Keratinocyte (primary cell): ENCODE results near the gene QRICH2. TPM values are rescaled to one million over a fixed set of nuclear protein-coding genes. Genes with fewer than 3 reads are reported as not detected.

Experiments used
- DNase-seq: peaks from one replicate; pipeline ENCODE4 v3.0.0-alpha.2; 2011; ENCODE audit warnings: low read depth, missing footprints, low spot score
- FAIRE-seq: peaks from 2 replicates; lab custom pipeline; 2011; peaks lifted over from hg19 to GRCh38; lab: Jason Lieb, UNC
- H2AFZ ChIP-seq: 2 replicates; pipeline ENCODE4 v1.6.0; 2012; ENCODE audit warnings: low read length, control low read depth, inconsistent platforms; ENCODE audit not compliant: control insufficient read depth
- H3K27ac ChIP-seq: 2 replicates; pipeline ENCODE4 v1.5.1; 2011; ENCODE audit warnings: low read length; ENCODE audit not compliant: control insufficient read depth, insufficient read depth
- H3K27me3 ChIP-seq: 3 replicates; pipeline ENCODE4 v1.6.0; 2011; ENCODE audit warnings: low read length; ENCODE audit not compliant: control insufficient read depth, insufficient read depth; ENCODE audit errors: extremely low read depth
- H3K36me3 ChIP-seq, 2 experiments: 2 replicates in 1 of 2; 3 replicates in 1 of 2; pipeline ENCODE4 v1.5.1; 2011; ENCODE audit warnings: low read length in 2 of 2, mild to moderate bottlenecking in 1 of 2; ENCODE audit not compliant: control insufficient read depth in 2 of 2, insufficient read depth in 2 of 2; ENCODE audit errors: extremely low read depth in 1 of 2
- H3K4me1 ChIP-seq: 3 replicates; pipeline ENCODE4 v1.5.1; 2011; ENCODE audit warnings: low read length; ENCODE audit not compliant: control insufficient read depth, insufficient read depth; ENCODE audit errors: extremely low read depth
- H3K4me2 ChIP-seq: 3 replicates; pipeline ENCODE4 v1.6.0; 2011; ENCODE audit warnings: low read depth, low read length; ENCODE audit not compliant: control insufficient read depth, insufficient read depth; ENCODE audit errors: extremely low read depth
- H3K4me3 ChIP-seq, 3 experiments: fragments of 200-600 bp in 1 of 3; sonication (generic) in 1 of 3; 2 replicates in 2 of 3; 3 replicates in 1 of 3; pipeline ENCODE4 v1.5.1; 2011 to 2016; ENCODE audit warnings: low read length in 3 of 3, mild to moderate bottlenecking in 3 of 3, control low read depth in 2 of 3, inconsistent platforms in 1 of 3, low read depth in 1 of 3, mixed read lengths in 1 of 3, mixed run types in 1 of 3, moderate library complexity in 1 of 3; ENCODE audit not compliant: control insufficient read depth in 2 of 3, insufficient read depth in 2 of 3; ENCODE audit errors: extremely low read depth in 1 of 3
- H3K79me2 ChIP-seq: 2 replicates; pipeline ENCODE4 v1.6.0; 2012; ENCODE audit warnings: low read length; ENCODE audit not compliant: control insufficient read depth, insufficient read depth
- H3K9ac ChIP-seq: 3 replicates; pipeline ENCODE4 v1.6.0; 2011; ENCODE audit warnings: low read length; ENCODE audit not compliant: control insufficient read depth, insufficient read depth; ENCODE audit errors: extremely low read depth
- H3K9me1 ChIP-seq: 3 replicates; pipeline ENCODE4 v1.6.0; 2011; ENCODE audit warnings: low read length; ENCODE audit not compliant: control insufficient read depth, insufficient read depth; ENCODE audit errors: extremely low read depth
- H3K9me3 ChIP-seq: 2 replicates; pipeline ENCODE4 v1.5.1; 2012; ENCODE audit warnings: low read depth, low read length; ENCODE audit not compliant: control insufficient read depth
- H4K20me1 ChIP-seq: 3 replicates; pipeline ENCODE4 v1.6.0; 2011; ENCODE audit warnings: low read length; ENCODE audit not compliant: control insufficient read depth, insufficient read depth; ENCODE audit errors: extremely low read depth
- EZH2 ChIP-seq: IDR thresholded peaks from one replicate; pipeline ENCODE4 v1.6.1; 2012; ENCODE audit warnings: inconsistent platforms, mild to moderate bottlenecking, low read length, moderate library complexity
- dilution Hi-C: fragments of 300-500 bp; cut with MboI; formaldehyde crosslinking; loops from one replicate; pipeline ENCODE4 v1.7.0; 2020; ENCODE audit warnings: low sequenced_read_pairs; ENCODE audit not compliant: extremely low pct_ligation_motif_present
- polyA plus RNA-seq, 5 experiments: library from polyadenylated mRNA; depleted of rRNA in 3 of 5; stranded (reverse) in 3 of 5; stranded (forward) in 1 of 5; unstranded in 1 of 5; fragments of >200 nt; gene quantifications; 1 replicate in 1 of 5; 2 replicates in 3 of 5; 3 replicates in 1 of 5; pipeline versions ENCODE4 v1.2.1 to v1.2.3, GENCODE V29; 2011 to 2012; ENCODE audit warnings: missing spikeins in 2 of 5, low read depth in 1 of 5, low replicate concordance in 1 of 5
- TF ChIP-seq, protein P1 (sequence below), 3 experiments: IDR thresholded peaks in 1 of 3; conservative IDR thresholded peaks in 1 of 3; optimal IDR thresholded peaks in 1 of 3; 2 replicates in 2 of 3; 3 replicates in 1 of 3; pipeline versions ENCODE3 to v1.5.1; 2011; ENCODE audit warnings: low read length in 3 of 3, mild to moderate bottlenecking in 3 of 3, moderate library complexity in 2 of 3, control low read depth in 1 of 3, inconsistent platforms in 1 of 3; ENCODE audit not compliant: insufficient read depth in 2 of 3; ENCODE audit errors: extremely low read depth in 1 of 3

Gene QRICH2
- polyA plus RNA-seq, 1 donor (not counting 4 experiments of a cell fraction or from before 2014, with no cell fraction given) = 1.6 TPM

- no peak overlapping the region for H3K9ac ChIP-seq
- no peak overlapping the region for H3K27ac ChIP-seq
- DNase-seq (no peak), FAIRE-seq (no peak)
- no peak overlapping the region for H2AFZ ChIP-seq
- no peak for TF ChIP-seq EZH2
- TF ChIP-seq, protein P1, sequence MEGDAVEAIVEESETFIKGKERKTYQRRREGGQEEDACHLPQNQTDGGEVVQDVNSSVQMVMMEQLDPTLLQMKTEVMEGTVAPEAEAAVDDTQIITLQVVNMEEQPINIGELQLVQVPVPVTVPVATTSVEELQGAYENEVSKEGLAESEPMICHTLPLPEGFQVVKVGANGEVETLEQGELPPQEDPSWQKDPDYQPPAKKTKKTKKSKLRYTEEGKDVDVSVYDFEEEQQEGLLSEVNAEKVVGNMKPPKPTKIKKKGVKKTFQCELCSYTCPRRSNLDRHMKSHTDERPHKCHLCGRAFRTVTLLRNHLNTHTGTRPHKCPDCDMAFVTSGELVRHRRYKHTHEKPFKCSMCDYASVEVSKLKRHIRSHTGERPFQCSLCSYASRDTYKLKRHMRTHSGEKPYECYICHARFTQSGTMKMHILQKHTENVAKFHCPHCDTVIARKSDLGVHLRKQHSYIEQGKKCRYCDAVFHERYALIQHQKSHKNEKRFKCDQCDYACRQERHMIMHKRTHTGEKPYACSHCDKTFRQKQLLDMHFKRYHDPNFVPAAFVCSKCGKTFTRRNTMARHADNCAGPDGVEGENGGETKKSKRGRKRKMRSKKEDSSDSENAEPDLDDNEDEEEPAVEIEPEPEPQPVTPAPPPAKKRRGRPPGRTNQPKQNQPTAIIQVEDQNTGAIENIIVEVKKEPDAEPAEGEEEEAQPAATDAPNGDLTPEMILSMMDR (optimal IDR thresholded peaks at IDR 0.05 in 1 of 3, IDR thresholded peaks at IDR 0.05 in 1 of 3, conservative IDR thresholded peaks at IDR 0.05 in 1 of 3; ENCODE audit: extremely low read depth in 1 of 3, insufficient read depth in 2 of 3, low read length in 3 of 3) = no peak
- dilution Hi-C loops = no loop called here
- no peak overlapping the region for H3K4me2 ChIP-seq
- no peaks in the 10 kb centered on the region for H3K9me1 ChIP-seq
- peaks cover 4% of the 10 kb centered on the region for H3K79me2 ChIP-seq
- peaks cover 4 to 10% of the 10 kb centered on the region in 2 experiments for H3K36me3 ChIP-seq
- H3K27me3 ChIP-seq = no peaks in the 10 kb centered on the region
- H3K9me3 ChIP-seq = no peaks in the 10 kb centered on the region
- no peaks in the 10 kb centered on the region for H4K20me1 ChIP-seq
- H3K4me3 ChIP-seq = no peak overlapping the region
- no peaks in the 10 kb centered on the region for H3K4me1 ChIP-seq
Measured at GRCh38 chr17:76331083-76331482, 23.0 kb upstream of the QRICH2 start.

GRCh38 chr17:76329664-76330063 is 21.6 kb upstream of the QRICH2 start:
- H3K79me2 ChIP-seq = peaks cover 4% of the 10 kb centered on the region
- H3K27ac ChIP-seq = no peak overlapping the region
- H3K9me1 ChIP-seq = no peaks in the 10 kb centered on the region
- H3K4me2 ChIP-seq = no peak overlapping the region
- H3K36me3 ChIP-seq = peaks cover 4 to 10% of the 10 kb centered on the region in 2 experiments
- H3K4me3 ChIP-seq = no peak overlapping the region
- no peak for FAIRE-seq
- H4K20me1 ChIP-seq = no peaks in the 10 kb centered on the region
- H2AFZ ChIP-seq = no peak overlapping the region
- dilution Hi-C loops = no loop called here
- no peak overlapping the region for H3K9ac ChIP-seq
- DNase-seq = no peak
- no peaks in the 10 kb centered on the region for H3K9me3 ChIP-seq
- no peaks in the 10 kb centered on the region for H3K27me3 ChIP-seq
- H3K4me1 ChIP-seq = no peaks in the 10 kb centered on the region
- TF ChIP-seq, protein P1 (optimal IDR thresholded peaks at IDR 0.05 in 1 of 3, IDR thresholded peaks at IDR 0.05 in 1 of 3, conservative IDR thresholded peaks at IDR 0.05 in 1 of 3; ENCODE audit: extremely low read depth in 1 of 3, insufficient read depth in 2 of 3, low read length in 3 of 3) = no peak
- TF ChIP-seq EZH2 = no peak
